Lung (tissue), 12 donors: Measurements from ENCODE around the gene CH25H. TPM values are rescaled to one million over a fixed set of nuclear protein-coding genes. Genes with fewer than 3 reads are reported as not detected.

Experiments used
- ATAC-seq: fragments of 200-7000 bp; cut with Tn5 transposase; one replicate; pipeline ENCODE4 v1.9.1; 2020; ENCODE audit warnings: moderate number of reproducible peaks; ENCODE audit not compliant: insufficient read depth, low FRiP score
- DNase-seq, 3 donors: peaks; one replicate each; pipeline ENCODE4 v3.0.0-alpha.2; 2013 to 2017
- H3K27ac ChIP-seq, 2 donors: one replicate each; pipeline ENCODE4 v1.5.1; 2013; ENCODE audit warnings: mild to moderate bottlenecking in 2 of 2, moderate library complexity in 2 of 2, control low read depth in 1 of 2, inconsistent platforms in 1 of 2, low read depth in 1 of 2, low read length in 1 of 2
- H3K27me3 ChIP-seq, 3 donors: one replicate each; pipeline ENCODE4 v1.5.1; 2013; ENCODE audit warnings: low read length in 2 of 3; ENCODE audit not compliant: control insufficient read depth in 3 of 3, insufficient read depth in 3 of 3
- H3K36me3 ChIP-seq, 4 donors: one replicate each; pipeline ENCODE4 v1.5.1; 2013; ENCODE audit warnings: low read length in 4 of 4, mild to moderate bottlenecking in 1 of 4, moderate library complexity in 1 of 4; ENCODE audit not compliant: control insufficient read depth in 4 of 4, insufficient read depth in 4 of 4
- H3K4me1 ChIP-seq, 5 donors: one replicate each; pipeline ENCODE4 v1.5.1; 2013; ENCODE audit warnings: low read length in 5 of 5, mild to moderate bottlenecking in 2 of 5, moderate library complexity in 1 of 5; ENCODE audit not compliant: control insufficient read depth in 5 of 5, insufficient read depth in 5 of 5
- H3K4me3 ChIP-seq: one replicate; pipeline ENCODE4 v1.5.1; 2013; ENCODE audit warnings: mild to moderate bottlenecking, control low read depth, moderate library complexity
- H3K9ac ChIP-seq, 2 donors: one replicate each; pipeline ENCODE4 v1.5.1; 2013; ENCODE audit warnings: low read length in 2 of 2, control low read depth in 1 of 2; ENCODE audit not compliant: insufficient read depth in 1 of 2
- H3K9me3 ChIP-seq, 4 donors: one replicate each; pipeline ENCODE4 v1.5.1; 2013; ENCODE audit warnings: low read length in 3 of 4, mild to moderate bottlenecking in 1 of 4, moderate library complexity in 1 of 4; ENCODE audit not compliant: control insufficient read depth in 4 of 4, insufficient read depth in 3 of 4
- WGBS, 2 donors: extraction: QIAGEN DNeasy Blood & Tissue Kit; methylation state at CpG; one replicate each; pipeline ENCODE4 v1.1.7; 2013; 5-methylcytosine and 5-hydroxymethylcytosine counted together
- polyA plus RNA-seq, 2 donors: library from polyadenylated mRNA; stranded (reverse); fragments of 200-250 nt; gene quantifications; one replicate each; pipeline ENCODE4 v1.2.1, GENCODE V29; 2013
- total RNA-seq, 2 donors: library from RNA; depleted of rRNA in 1 of 2; stranded (reverse); fragments of >200 nt in 1 of 2; gene quantifications; one replicate each; pipeline ENCODE4 v1.2.1, GENCODE V29; 2014 to 2021
- TF ChIP-seq, protein P1 (sequence below): IDR thresholded peaks from 2 replicates; pipeline ENCODE4 v1.5.1; 2012; ENCODE audit warnings: mild to moderate bottlenecking; ENCODE audit errors: control extremely low read depth, extremely low read depth
- donor health status: control.
- donor health status: control.
- donor health status: Bipolar disorder and iron deficiency.
- donor health status: healthy.
- donor health status: DM: yes; HTN: yes; CAD: no.

CH25H gene
- total and polyA plus RNA-seq, 4 donors: 1.2 to 25.2 (median 3.7) TPM

DNA sequence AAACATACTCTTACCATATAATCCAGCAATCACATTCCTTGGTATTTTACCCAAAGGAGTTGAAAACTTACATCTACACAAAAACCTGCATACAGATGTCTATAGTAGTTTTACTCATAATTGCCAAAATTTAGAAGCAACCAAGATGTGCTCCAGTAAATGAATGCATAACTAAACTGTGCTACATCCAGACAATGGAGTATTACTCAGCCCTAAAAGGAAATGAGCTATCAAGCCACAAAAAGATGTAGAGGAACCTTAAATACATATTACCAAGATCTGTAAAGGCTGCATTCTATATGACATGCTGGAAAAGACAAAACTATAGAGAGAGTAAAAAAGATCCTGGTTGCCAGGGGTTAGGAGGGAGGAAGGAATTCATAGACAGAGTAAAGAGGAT is 21.8 kb upstream of the CH25H start:
- DNase-seq: no peak
- Histone ChIP-seq H3K27ac (no peak overlapping the region), H3K27me3 (no peaks in the 10 kb centered on the region), H3K4me1 (peaks cover 0 to 13% (median 8%) of the 10 kb centered on the region in 5 donors), H3K4me3 (no peak overlapping the region), H3K36me3 (peaks cover 0 to 3% (median 2%) of the 10 kb centered on the region in 4 donors), H3K9me3 (no peaks in the 10 kb centered on the region), H3K9ac (no peak overlapping the region)
- TF ChIP-seq, protein P1, sequence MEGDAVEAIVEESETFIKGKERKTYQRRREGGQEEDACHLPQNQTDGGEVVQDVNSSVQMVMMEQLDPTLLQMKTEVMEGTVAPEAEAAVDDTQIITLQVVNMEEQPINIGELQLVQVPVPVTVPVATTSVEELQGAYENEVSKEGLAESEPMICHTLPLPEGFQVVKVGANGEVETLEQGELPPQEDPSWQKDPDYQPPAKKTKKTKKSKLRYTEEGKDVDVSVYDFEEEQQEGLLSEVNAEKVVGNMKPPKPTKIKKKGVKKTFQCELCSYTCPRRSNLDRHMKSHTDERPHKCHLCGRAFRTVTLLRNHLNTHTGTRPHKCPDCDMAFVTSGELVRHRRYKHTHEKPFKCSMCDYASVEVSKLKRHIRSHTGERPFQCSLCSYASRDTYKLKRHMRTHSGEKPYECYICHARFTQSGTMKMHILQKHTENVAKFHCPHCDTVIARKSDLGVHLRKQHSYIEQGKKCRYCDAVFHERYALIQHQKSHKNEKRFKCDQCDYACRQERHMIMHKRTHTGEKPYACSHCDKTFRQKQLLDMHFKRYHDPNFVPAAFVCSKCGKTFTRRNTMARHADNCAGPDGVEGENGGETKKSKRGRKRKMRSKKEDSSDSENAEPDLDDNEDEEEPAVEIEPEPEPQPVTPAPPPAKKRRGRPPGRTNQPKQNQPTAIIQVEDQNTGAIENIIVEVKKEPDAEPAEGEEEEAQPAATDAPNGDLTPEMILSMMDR: no peak
- ATAC-seq: no peak

DNA sequence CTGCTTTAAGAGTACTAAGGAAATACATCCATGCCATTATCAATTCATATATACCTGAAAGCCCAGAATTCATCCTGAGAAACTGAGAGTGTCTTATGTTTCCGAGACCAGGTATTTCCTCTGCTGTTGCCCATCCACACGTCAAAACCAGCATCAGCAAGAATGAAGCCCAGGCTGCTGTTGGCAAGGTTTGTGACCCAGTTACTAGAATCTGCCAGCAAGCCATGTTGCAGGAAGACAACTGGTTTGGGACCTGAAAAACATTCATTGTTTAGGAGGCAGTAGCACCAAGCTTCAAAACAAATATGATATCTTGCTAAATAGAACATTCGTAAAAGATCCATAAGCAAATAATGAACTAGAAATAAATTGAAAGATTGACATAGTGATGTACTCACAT is 21.0 kb upstream of the CH25H start:
- H3K36me3 ChIP-seq: peaks cover 0 to 3% (median 2%) of the 10 kb centered on the region in 4 donors

DNA sequence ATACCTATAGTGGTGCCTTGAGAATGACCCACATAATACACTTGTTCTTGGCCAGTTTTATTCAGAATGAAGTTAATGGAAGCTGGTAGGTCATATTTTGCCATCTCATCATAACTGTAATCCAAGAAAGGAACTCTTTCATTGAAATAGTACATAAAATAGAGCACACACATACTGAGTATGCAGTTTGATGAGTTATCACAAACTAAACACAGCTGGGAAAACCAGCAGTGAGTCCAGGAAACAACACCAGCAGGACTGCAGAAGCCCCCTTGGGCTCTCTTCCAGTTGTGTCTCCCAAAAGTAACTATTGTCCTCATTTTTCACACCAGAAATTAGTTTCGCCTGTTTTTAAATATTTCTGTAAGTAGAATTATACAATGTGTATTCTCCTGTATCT is 19.8 kb upstream of the CH25H start:
- Histone ChIP-seq H3K9ac (no peak overlapping the region), H3K9me3 (no peaks in the 10 kb centered on the region), H3K4me1 (peaks cover 0 to 13% (median 8%) of the 10 kb centered on the region in 5 donors), H3K4me3 (no peak overlapping the region), H3K36me3 (peaks cover 0 to 3% (median 2%) of the 10 kb centered on the region in 4 donors), H3K27me3 (no peaks in the 10 kb centered on the region), H3K27ac (peak overlapping the region in 1 of 2 donors; percentile 15)
- TF ChIP-seq, protein P1: no peak
- DNase-seq (peak; percentile 63 to 95 (median 92)), ATAC-seq (no peak)
- WGBS, 2 donors: 91 to 92% methylated on average over 1 of the region's 1 CpG

More for the DNA sequence above, 21.0 kb upstream of the CH25H start:
- H3K27ac ChIP-seq: no peak overlapping the region
- no peaks in the 10 kb centered on the region for H3K9me3 ChIP-seq
- H3K4me1 ChIP-seq: peaks cover 0 to 13% (median 8%) of the 10 kb centered on the region in 5 donors
- TF ChIP-seq, protein P1: no peak
- no peak overlapping the region for H3K4me3 ChIP-seq
- WGBS, 2 donors: 96 to 98% methylated on average over 3 of the region's 3 CpGs
- DNase-seq (no peak), ATAC-seq (no peak)
- no peaks in the 10 kb centered on the region for H3K27me3 ChIP-seq
- no peak overlapping the region for H3K9ac ChIP-seq
